Measurements from ENCODE around the gene SIVA1. TPM values are rescaled to one million over a fixed set of nuclear protein-coding genes. Genes with fewer than 3 reads are reported as not detected.

The SIVA1 gene
- total and polyA plus RNA-seq, 9 of the 15 experiments (the other 6 are each of a cell fraction or from before 2014, with no cell fraction given): 4.2 to 186 (median 54.2) TPM

GRCh38 chr14:104803912-104804410, 51.0 kb downstream of the SIVA1 start:
- no TSS peak for BruUV-seq (replicated peaks)
- TF ChIP-seq POLR2G (IDR thresholded peaks at IDR 0.05; ENCODE audit: low read depth, low read length) (0 out of 2 replicates have a peak, but pooled peaks have one; percentile 12), THRAP3 (IDR thresholded peaks at IDR 0.05; ENCODE audit: borderline replicate concordance) (no peak), ZNF253 (CRISPR knock-in tag; conservative IDR thresholded peaks at IDR 0.05) (no peak), ZBTB33 (CRISPR knock-in tag; IDR thresholded peaks at IDR 0.05) (peak; percentile 97), ZNF146 (CRISPR knock-in tag; IDR thresholded peaks at IDR 0.05; ENCODE audit: unreplicated experiment) (no peak), SRSF7 (optimal IDR thresholded peaks at IDR 0.05; ENCODE audit: low read depth, low read length) (no peak), NCOA1 (IDR thresholded peaks at IDR 0.05; ENCODE audit: low read depth) (no peak)
- TF ChIP-seq, protein P1, sequence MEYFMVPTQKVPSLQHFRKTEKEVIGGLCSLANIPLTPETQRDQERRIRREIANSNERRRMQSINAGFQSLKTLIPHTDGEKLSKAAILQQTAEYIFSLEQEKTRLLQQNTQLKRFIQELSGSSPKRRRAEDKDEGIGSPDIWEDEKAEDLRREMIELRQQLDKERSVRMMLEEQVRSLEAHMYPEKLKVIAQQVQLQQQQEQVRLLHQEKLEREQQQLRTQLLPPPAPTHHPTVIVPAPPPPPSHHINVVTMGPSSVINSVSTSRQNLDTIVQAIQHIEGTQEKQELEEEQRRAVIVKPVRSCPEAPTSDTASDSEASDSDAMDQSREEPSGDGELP (CRISPR knock-in tag; IDR thresholded peaks at IDR 0.05; ENCODE audit: borderline replicate concordance): 0 out of 2 replicates have a peak, but pooled peaks have one; percentile 5
- TF ChIP-seq, protein P2, sequence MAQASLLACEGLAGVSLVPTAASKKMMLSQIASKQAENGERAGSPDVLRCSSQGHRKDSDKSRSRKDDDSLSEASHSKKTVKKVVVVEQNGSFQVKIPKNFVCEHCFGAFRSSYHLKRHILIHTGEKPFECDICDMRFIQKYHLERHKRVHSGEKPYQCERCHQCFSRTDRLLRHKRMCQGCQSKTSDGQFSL (CRISPR knock-in tag; IDR thresholded peaks at IDR 0.05): peak; percentile 64; the same call in 1 of the 2 replicates
- TF ChIP-seq, protein P2 (tag; IDR thresholded peaks at IDR 0.05): no peak
- peaks cover 6% of the 10 kb centered on the region; the same call in 1 of the 3 replicates for H3K36me3 ChIP-seq (ENCODE audit: control insufficient read depth, insufficient read depth, low read length)
- peak overlapping the region; percentile 63; the same call in 1 of the 2 replicates for H3K4me2 ChIP-seq (ENCODE audit: insufficient read depth, low read length)
- no peaks in the 10 kb centered on the region for H3K9me3 ChIP-seq (replicated peaks; ENCODE audit: control insufficient read depth, insufficient read depth, low read depth, low read length)
- no peak for DNase-seq (ENCODE audit: extremely low read depth in 1 of 4, low spot score in 3 of 4)
- no peaks in the 10 kb centered on the region for H3K9me1 ChIP-seq (ENCODE audit: control insufficient read depth, insufficient read depth, low read length)
- peak overlapping the region; percentile 73; the same call in 2 of the 3 replicates for H3K27ac ChIP-seq (ENCODE audit: extremely low read depth, low read depth, low read length)
- H3K4me3 ChIP-seq: no peak overlapping the region
- peak; percentile 65 for FAIRE-seq
- H4K20me1 ChIP-seq (replicated peaks; ENCODE audit: control insufficient read depth, insufficient read depth, low read length): no peaks in the 10 kb centered on the region
- 40% methylated on average over 5 of the region's 15 CpGs for WGBS (ENCODE audit: insufficient coverage, low coverage, missing lambda C conversion rate)
- H3K79me2 ChIP-seq (ENCODE audit: control insufficient read depth, insufficient read depth, low read length): peaks cover 28% of the 10 kb centered on the region
- H3K4me1 ChIP-seq (replicated peaks in 1 of 2; ENCODE audit: control insufficient read depth in 2 of 2, insufficient read depth in 2 of 2, low read length in 2 of 2): peaks cover 43 to 77% of the 10 kb centered on the region in 2 experiments
- CTCF ChIA-PET (ENCODE audit: low intra/inter-chr PET ratio): no interaction called here
- no peak for ATAC-seq
- H3K27me3 ChIP-seq (ENCODE audit: control insufficient read depth in 2 of 2, insufficient read depth in 2 of 2, low read length in 2 of 2): no peaks in the 10 kb centered on the region
- intact Hi-C loops (cut with micrococcal nuclease) (no loop called here), in situ Hi-C loops (cut with MboI) (no loop called here)
- H2AFZ ChIP-seq (ENCODE audit: low read depth, low read length): no peak overlapping the region
- POLR2A ChIA-PET: interaction anchor here (1.0 kb wide), 1 partner anchor 14 kb away, joined by 3 read pairs; no protein-coding TSS in a partner anchor
- H3K9ac ChIP-seq (ENCODE audit: insufficient read depth in 1 of 2, low read depth in 2 of 2, low read length in 2 of 2): peak overlapping the region in 1 of 2 experiments; percentile 61; a peak in 1 of 4 replicates

Data from K562 (cell line).